Measurements from ENCODE around the gene PLA2G1B.
A peak's percentile ranks its signal among the peaks of the same experiment; 100 is the strongest.

The PLA2G1B gene

GRCh38 chr12:120324841-120325417 is 2.6 kb downstream of the PLA2G1B start:
- DNase-seq (ENCODE audit: low spot score) = no peak

- DNase-seq (ENCODE audit: low spot score) = no peak
These were observed 3.8 kb downstream of the PLA2G1B start for GRCh38 chr12:120323772-120324171.

GRCh38 chr12:120321382-120322202 is 6.0 kb downstream of the PLA2G1B start:
- DNase-seq (ENCODE audit: low spot score) = no peak

GRCh38 chr12:120317224-120318105 is 10.1 kb downstream of the PLA2G1B start:
- peak; percentile 100 for DNase-seq (ENCODE audit: low spot score)

- DNase-seq (ENCODE audit: low spot score) = peak; percentile 59
These were observed 10.8 kb downstream of the PLA2G1B start for GRCh38 chr12:120316798-120317223.

- peak; percentile 46 for DNase-seq (ENCODE audit: low spot score)
These were observed 13.4 kb downstream of the PLA2G1B start for GRCh38 chr12:120314220-120314619.

GRCh38 chr12:120301962-120302815 is 25.4 kb downstream of the PLA2G1B start, which contains the start of gene SIRT4:
SIRT4 (plus strand) TSS chr12:120302321; CDS start chr12:120303562, 1,241 bp downstream.
- peak; percentile 98 for DNase-seq (ENCODE audit: low spot score)

GRCh38 chr12:120292661-120293531 is 34.7 kb downstream of the PLA2G1B start, which contains the start of gene RNU4-1:
RNU4-1 (minus strand) TSS chr12:120293237.
- peak; percentile 99 for DNase-seq (ENCODE audit: low spot score)

GRCh38 chr12:120292411-120292660 is 35.2 kb downstream of the PLA2G1B start:
- DNase-seq (ENCODE audit: low spot score) = no peak

GRCh38 chr12:120290609-120291305 is 36.8 kb downstream of the PLA2G1B start:
- DNase-seq (ENCODE audit: low spot score) = no peak

- DNase-seq (ENCODE audit: low spot score) = no peak
These were observed 40.1 kb downstream of the PLA2G1B start for GRCh38 chr12:120287491-120287890.

GRCh38 chr12:120286768-120287490 is 40.6 kb downstream of the PLA2G1B start:
- no peak for DNase-seq (ENCODE audit: low spot score)

- DNase-seq (ENCODE audit: low spot score) = no peak
These were observed 43.2 kb downstream of the PLA2G1B start for GRCh38 chr12:120284381-120284780.

GRCh38 chr12:120283318-120283717 is 44.3 kb downstream of the PLA2G1B start:
- DNase-seq (ENCODE audit: low spot score) = no peak

GRCh38 chr12:120278137-120279069 is 49.2 kb downstream of the PLA2G1B start:
- DNase-seq (ENCODE audit: low spot score) = no peak

GRCh38 chr12:120276734-120277133 is 50.8 kb downstream of the PLA2G1B start:
- no peak for DNase-seq (ENCODE audit: low spot score)
